HEK293 (cell line): ENCODE results near the gene SBF2.

ENCODE experiments used
- CTCF ChIA-PET: fragments of 350-600 bp; formaldehyde crosslinking; extraction: SDS; loops from one replicate; lab custom pipeline; 2021; ENCODE audit warnings: antibody characterized with exemption; lab: Yijun Ruan, JAX
- POLR2A ChIA-PET: fragments of 300-600 bp; formaldehyde crosslinking; extraction: SDS; loops from one replicate; lab custom pipeline; 2020; ENCODE audit warnings: antibody characterized with exemption, inconsistent platforms; lab: Yijun Ruan, JAX
- H3K27ac ChIP-seq: fragments of 200-500 bp; sonication (Bioruptor generic); 2 replicates; pipeline ENCODE4 v1.5.1; 2014; ENCODE audit warnings: low read depth, low read length, control low read depth, inconsistent platforms; ENCODE audit errors: extremely low read depth
- H3K36me3 ChIP-seq, 2 experiments: fragments of 200-500 bp in 1 of 2; sonication (Bioruptor generic) in 1 of 2; 1 replicate in 1 of 2; 2 replicates in 1 of 2; pipeline ENCODE4 v1.5.1; 2014 to 2017; ENCODE audit warnings: inconsistent platforms in 2 of 2, low read length in 2 of 2; ENCODE audit not compliant: control insufficient read depth in 2 of 2, insufficient read depth in 1 of 2
- H3K4me1 ChIP-seq: fragments of 200-500 bp; sonication (Bioruptor generic); 2 replicates; pipeline ENCODE4 v1.5.1; 2014; ENCODE audit warnings: mild to moderate bottlenecking, low read length, inconsistent platforms; ENCODE audit not compliant: control insufficient read depth, insufficient read depth
- H3K4me3 ChIP-seq: 2 replicates; pipeline ENCODE4 v1.5.1; 2011; ENCODE audit warnings: low read depth, mild to moderate bottlenecking, control low read depth, low read length, moderate library complexity
- H3K9me3 ChIP-seq: fragments of 200-500 bp; sonication (Bioruptor generic); 2 replicates; pipeline ENCODE4 v1.5.1; 2014; ENCODE audit warnings: low read depth, low read length, inconsistent platforms; ENCODE audit not compliant: control insufficient read depth, insufficient read depth
- KLF1 ChIP-seq: fragments of 450-650 bp; formaldehyde crosslinking; IDR thresholded peaks from 2 replicates; pipeline ENCODE4 v1.5.1; 2016; ENCODE audit warnings: missing biosample characterization, missing genetic modification characterization
- SCRT2 ChIP-seq: fragments of 450-650 bp; formaldehyde crosslinking; IDR thresholded peaks from 2 replicates; pipeline ENCODE4 v1.5.1; 2016; ENCODE audit warnings: missing biosample characterization, missing genetic modification characterization
- ZBTB1 ChIP-seq: fragments of 450-650 bp; formaldehyde crosslinking; IDR thresholded peaks from 2 replicates; pipeline ENCODE4 v1.5.1; 2016; ENCODE audit warnings: missing biosample characterization, missing genetic modification characterization
- ZBTB6 ChIP-seq: fragments of 450-650 bp; formaldehyde crosslinking; IDR thresholded peaks from 2 replicates; pipeline ENCODE4 v1.5.1; 2017; ENCODE audit warnings: missing biosample characterization, missing genetic modification characterization
- ZNF223 ChIP-seq: fragments of 450-650 bp; formaldehyde crosslinking; IDR thresholded peaks from 2 replicates; pipeline ENCODE4 v1.5.1; 2016; ENCODE audit warnings: missing biosample characterization, missing genetic modification characterization
- ZNF280D ChIP-seq: fragments of 450-650 bp; formaldehyde crosslinking; IDR thresholded peaks from 2 replicates; pipeline ENCODE4 v1.5.1; 2016; ENCODE audit warnings: missing biosample characterization, missing genetic modification characterization
- ZNF580 ChIP-seq: fragments of 450-650 bp; formaldehyde crosslinking; IDR thresholded peaks from 2 replicates; pipeline ENCODE4 v1.5.1; 2016; ENCODE audit warnings: missing biosample characterization, missing genetic modification characterization
- ZXDB ChIP-seq: fragments of 450-650 bp; formaldehyde crosslinking; IDR thresholded peaks from 2 replicates; pipeline ENCODE4 v1.5.1; 2016; ENCODE audit warnings: missing biosample characterization, missing genetic modification characterization

The SBF2 gene

GRCh38 chr11:10289765-10290380 lies 4.1 kb downstream of the SBF2 start:
- ChIA-PET CTCF (interaction anchor here (0.6 to 1.0 kb wide), 3 partner anchors 9 to 103 kb away, joined by 3 read pairs; no protein-coding TSS in a partner anchor), POLR2A (no interaction called here)
- H3K27ac ChIP-seq: no peak overlapping the region
- TF ChIP-seq ZBTB6 (tag by site-specific recombination) (no peak), ZNF223 (tag by site-specific recombination) (no peak), ZXDB (tag by site-specific recombination) (no peak)
- peaks cover 0 to 7% of the 10 kb centered on the region in 2 experiments; a peak in 1 of 3 replicates for H3K36me3 ChIP-seq
- H3K4me1 ChIP-seq: no peaks in the 10 kb centered on the region
- H3K9me3 ChIP-seq: no peaks in the 10 kb centered on the region
- no peak overlapping the region for H3K4me3 ChIP-seq

GRCh38 chr11:10288881-10289764 lies 4.9 kb downstream of the SBF2 start:
- ChIA-PET POLR2A (interaction anchor here (1.0 kb wide), 1 partner anchor 14 kb away, joined by 4 read pairs; no protein-coding TSS in a partner anchor), CTCF (interaction anchor here (0.6 to 1.8 kb wide), 3 partner anchors 11 to 103 kb away, joined by 3 to 5 read pairs (median 3); no protein-coding TSS in a partner anchor)
- TF ChIP-seq ZNF280D (tag by site-specific recombination): no peak
- TF ChIP-seq KLF1: peak; percentile 28; the same call in 1 of the 2 replicates
- TF ChIP-seq ZNF580: no peak
- H3K9me3 ChIP-seq: no peaks in the 10 kb centered on the region
- H3K36me3 ChIP-seq: peaks cover 0 to 7% of the 10 kb centered on the region in 2 experiments; a peak in 1 of 3 replicates
- no peak overlapping the region for H3K4me3 ChIP-seq
- no peaks in the 10 kb centered on the region for H3K4me1 ChIP-seq
- H3K27ac ChIP-seq: no peak overlapping the region

GRCh38 chr11:10287766-10288715 lies 6.0 kb downstream of the SBF2 start:
- POLR2A ChIA-PET: interaction anchor here (0.6 to 2.0 kb wide), 5 partner anchors 12 to 35 kb away, joined by 3 to 11 read pairs (median 4); partner anchors contain the start of gene ADM
- Histone ChIP-seq H3K27ac (no peak overlapping the region), H3K36me3 (peaks cover 0 to 7% of the 10 kb centered on the region in 2 experiments; a peak in 1 of 3 replicates), H3K9me3 (no peaks in the 10 kb centered on the region), H3K4me1 (no peaks in the 10 kb centered on the region), H3K4me3 (no peak overlapping the region)
- CTCF ChIA-PET: interaction anchor here (1.8 kb wide), 1 partner anchor 81 kb away, joined by 5 read pairs; no protein-coding TSS in a partner anchor
- peak; percentile 40; the same call in 1 of the 2 replicates for TF ChIP-seq SCRT2
- TF ChIP-seq ZBTB1: no peak
